Panc1 (cell line): ENCODE data around the gene SLIT3. TPM values are rescaled to one million over a fixed set of nuclear protein-coding genes. Genes with fewer than 3 reads are reported as not detected.

Experiments
- ATAC-seq: fragments of 200-7000 bp; cut with Tn5 transposase; 2 replicates; pipeline ENCODE4 v1.9.1; 2020; ENCODE audit warnings: mild to moderate bottlenecking, moderate library complexity
- BruUV-seq: library from RNA; stranded (reverse); fragments of 400-500 nt; replicated peaks from 2 replicates; lab custom pipeline; 2021; lab: Mats Ljungman, UMichigan
- CTCF ChIA-PET: fragments of 300-600 bp; sonication (Branson Sonifier 250); formaldehyde crosslinking; loops from one replicate; lab custom pipeline; 2022; ENCODE audit warnings: antibody characterized with exemption; lab: Charles Lee
- POLR2A ChIA-PET: fragments of 300-600 bp; sonication (Branson Sonifier 250); formaldehyde crosslinking; loops from one replicate; lab custom pipeline; 2022; ENCODE audit warnings: antibody characterized with exemption; lab: Charles Lee
- DNase-seq: peaks from one replicate; pipeline ENCODE4 v3.0.0-alpha.2; 2010; ENCODE audit warnings: low read depth, low spot score
- H3K27ac ChIP-seq: 2 replicates; pipeline ENCODE4 v1.5.1; 2011; ENCODE audit warnings: mild to moderate bottlenecking, low read length, inconsistent platforms
- H3K27me3 ChIP-seq: fragments of 200-500 bp; sonication (Bioruptor generic); 2 replicates; pipeline ENCODE4 v1.6.0; 2014; ENCODE audit warnings: low read length, inconsistent platforms; ENCODE audit not compliant: control insufficient read depth, insufficient read depth
- H3K36me3 ChIP-seq: fragments of 200-500 bp; sonication (Bioruptor generic); 2 replicates; pipeline ENCODE4 v1.5.1; 2014; ENCODE audit warnings: inconsistent platforms, mild to moderate bottlenecking, low read length, moderate library complexity; ENCODE audit not compliant: control insufficient read depth, insufficient read depth
- H3K4me1 ChIP-seq: 2 replicates; pipeline ENCODE4 v1.5.1; 2011; ENCODE audit warnings: inconsistent platforms, mild to moderate bottlenecking, low read length, moderate library complexity; ENCODE audit not compliant: control insufficient read depth, insufficient read depth
- H3K4me3 ChIP-seq, 2 experiments: 2 replicates each; pipeline ENCODE4 v1.5.1; 2011 to 2012; ENCODE audit warnings: low read depth in 2 of 2, low read length in 2 of 2, mild to moderate bottlenecking in 2 of 2, inconsistent platforms in 1 of 2, moderate library complexity in 1 of 2
- H3K9me3 ChIP-seq: fragments of 200-500 bp; sonication (Bioruptor generic); 2 replicates; pipeline ENCODE4 v1.5.1; 2014; ENCODE audit warnings: low read depth, mild to moderate bottlenecking, inconsistent platforms, low read length, moderate library complexity; ENCODE audit not compliant: control insufficient read depth, insufficient read depth
- CTCF ChIP-seq: fragments of 450-650 bp; IDR thresholded peaks from 2 replicates; pipeline ENCODE4 v1.5.1; 2017; ENCODE audit warnings: mild to moderate bottlenecking
- POLR2AphosphoS5 ChIP-seq: IDR thresholded peaks from 2 replicates; pipeline ENCODE4 v1.6.1; 2012; ENCODE audit warnings: mild to moderate bottlenecking, low read depth, low read length, moderate library complexity
- SIN3A ChIP-seq: IDR thresholded peaks from 2 replicates; pipeline ENCODE4 v1.6.1; 2012; ENCODE audit warnings: low read depth, mild to moderate bottlenecking, low read length, moderate library complexity, borderline replicate concordance; ENCODE audit not compliant: insufficient read depth
- TCF7L2 ChIP-seq: IDR thresholded peaks from 2 replicates; pipeline ENCODE4 v1.6.1; 2011; ENCODE audit warnings: mild to moderate bottlenecking, low read depth, low read length, inconsistent platforms
- in situ Hi-C: cut with HindIII; loops from 2 replicates; pipeline ENCODE4 v1.10.0; 2016; ENCODE audit warnings: low sequenced_read_pairs, low pct_unique_long_range_greater_than_20kb
- intact Hi-C: fragments of 100-400 bp; cut with micrococcal nuclease; formaldehyde crosslinking; loops from one replicate; pipeline ENCODE4 v1.10.0; 2022; ENCODE audit not compliant: unreplicated experiment
- total RNA-seq: library from RNA; stranded (reverse); gene quantifications from one replicate; pipeline ENCODE4 v1.2.1, GENCODE V29; 2021; ENCODE audit not compliant: unreplicated experiment
- TF ChIP-seq, protein P1 (sequence below), 2 experiments: IDR thresholded peaks; 2 replicates each; pipeline ENCODE4 v1.6.1; 2011 to 2012; ENCODE audit warnings: low read depth in 2 of 2, control low read depth in 1 of 2, low read length in 1 of 2, mild to moderate bottlenecking in 1 of 2, moderate library complexity in 1 of 2; ENCODE audit not compliant: insufficient read depth in 1 of 2

SLIT3 gene
- total RNA-seq, 1 experiment from 2014 or later: 26.4 TPM

- in situ Hi-C loops (no loop called here), intact Hi-C loops (no loop called here)
- POLR2A ChIA-PET: no interaction called here
These were observed 271.9 kb downstream of the SLIT3 start for GRCh38 chr5:169029037-169029436.

GRCh38 chr5:169027501-169028061 lies 273.4 kb downstream of the SLIT3 start:
- ChIA-PET POLR2A (no interaction called here), CTCF (no interaction called here)
- ATAC-seq (no peak), DNase-seq (no peak)
- H3K27me3 ChIP-seq: no peaks in the 10 kb centered on the region
- no peak overlapping the region for H3K4me3 ChIP-seq
- H3K4me1 ChIP-seq: no peaks in the 10 kb centered on the region; the same call in 1 of the 2 replicates
- in situ Hi-C loops (no loop called here), intact Hi-C loops (no loop called here)
- no TSS peak for BruUV-seq
- H3K9me3 ChIP-seq: no peaks in the 10 kb centered on the region
- H3K27ac ChIP-seq: no peak overlapping the region
- no peaks in the 10 kb centered on the region for H3K36me3 ChIP-seq
- TF ChIP-seq POLR2AphosphoS5 (no peak), CTCF (no peak), SIN3A (no peak), TCF7L2 (no peak)
- TF ChIP-seq, protein P1, sequence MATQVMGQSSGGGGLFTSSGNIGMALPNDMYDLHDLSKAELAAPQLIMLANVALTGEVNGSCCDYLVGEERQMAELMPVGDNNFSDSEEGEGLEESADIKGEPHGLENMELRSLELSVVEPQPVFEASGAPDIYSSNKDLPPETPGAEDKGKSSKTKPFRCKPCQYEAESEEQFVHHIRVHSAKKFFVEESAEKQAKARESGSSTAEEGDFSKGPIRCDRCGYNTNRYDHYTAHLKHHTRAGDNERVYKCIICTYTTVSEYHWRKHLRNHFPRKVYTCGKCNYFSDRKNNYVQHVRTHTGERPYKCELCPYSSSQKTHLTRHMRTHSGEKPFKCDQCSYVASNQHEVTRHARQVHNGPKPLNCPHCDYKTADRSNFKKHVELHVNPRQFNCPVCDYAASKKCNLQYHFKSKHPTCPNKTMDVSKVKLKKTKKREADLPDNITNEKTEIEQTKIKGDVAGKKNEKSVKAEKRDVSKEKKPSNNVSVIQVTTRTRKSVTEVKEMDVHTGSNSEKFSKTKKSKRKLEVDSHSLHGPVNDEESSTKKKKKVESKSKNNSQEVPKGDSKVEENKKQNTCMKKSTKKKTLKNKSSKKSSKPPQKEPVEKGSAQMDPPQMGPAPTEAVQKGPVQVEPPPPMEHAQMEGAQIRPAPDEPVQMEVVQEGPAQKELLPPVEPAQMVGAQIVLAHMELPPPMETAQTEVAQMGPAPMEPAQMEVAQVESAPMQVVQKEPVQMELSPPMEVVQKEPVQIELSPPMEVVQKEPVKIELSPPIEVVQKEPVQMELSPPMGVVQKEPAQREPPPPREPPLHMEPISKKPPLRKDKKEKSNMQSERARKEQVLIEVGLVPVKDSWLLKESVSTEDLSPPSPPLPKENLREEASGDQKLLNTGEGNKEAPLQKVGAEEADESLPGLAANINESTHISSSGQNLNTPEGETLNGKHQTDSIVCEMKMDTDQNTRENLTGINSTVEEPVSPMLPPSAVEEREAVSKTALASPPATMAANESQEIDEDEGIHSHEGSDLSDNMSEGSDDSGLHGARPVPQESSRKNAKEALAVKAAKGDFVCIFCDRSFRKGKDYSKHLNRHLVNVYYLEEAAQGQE (IDR thresholded peaks at IDR 0.05; ENCODE audit: insufficient read depth in 1 of 2, low read depth in 2 of 2, low read length in 1 of 2): no peak

More at GRCh38 chr5:169029037-169029436, 271.9 kb downstream of the SLIT3 start:
- CTCF ChIA-PET: no interaction called here
- no peaks in the 10 kb centered on the region for H3K36me3 ChIP-seq
- no TSS peak for BruUV-seq
- TF ChIP-seq TCF7L2 (no peak), SIN3A (no peak), CTCF (no peak), POLR2AphosphoS5 (no peak)
- TF ChIP-seq, protein P1 (IDR thresholded peaks at IDR 0.05; ENCODE audit: insufficient read depth in 1 of 2, low read depth in 2 of 2, low read length in 1 of 2): no peak
- no peaks in the 10 kb centered on the region; the same call in 1 of the 2 replicates for H3K4me1 ChIP-seq
- H3K9me3 ChIP-seq: no peaks in the 10 kb centered on the region
- no peak overlapping the region for H3K4me3 ChIP-seq
- ATAC-seq: no peak
- no peak overlapping the region for H3K27ac ChIP-seq
- H3K27me3 ChIP-seq: no peaks in the 10 kb centered on the region
- no peak for DNase-seq
